Left kidney (tissue), 8 donors: Measurements from ENCODE around the gene NTN5. TPM values are rescaled to one million over a fixed set of nuclear protein-coding genes. Genes with fewer than 3 reads are reported as not detected.
"Not testable (repeated sequence)": the region's sequence is repeated elsewhere in the genome, so short reads cannot be mapped to it uniquely, and the experiment has no call there.

Experiments used
- DNase-seq: peaks from one replicate; pipeline ENCODE4 v3.0.0-alpha.2; 2013
- long read RNA-seq, 8 donors: transcript quantifications; one replicate each; lab custom pipeline, GENCODE V29; 2026
- polyA plus RNA-seq: library from polyadenylated mRNA; unstranded; fragments of 120-200 nt; gene quantifications from one replicate; pipeline ENCODE4 v1.2.1, GENCODE V29; 2013; ENCODE audit not compliant: insufficient read length

The NTN5 gene
- polyA plus RNA-seq, result 1.1 TPM
- long read RNA-seq, donor 1, result 0 reads
- long read RNA-seq, donor 2, result 0 reads
- long read RNA-seq, donor 3, result 0 reads
- long read RNA-seq, donor 4, result 0 reads
- long read RNA-seq, donor 5, result 0 reads
- long read RNA-seq, donor 6, result 0 reads
- long read RNA-seq, donor 7, result 0 reads
- long read RNA-seq, donor 8, result 0 reads

GRCh38 chr19:48672994-48673393, at the start of gene NTN5:
Gene NTN5, minus strand, starts transcription at chr19:48673017. Its CDS starts 2,031 bp downstream, at chr19:48670986.
- no peak for DNase-seq

GRCh38 chr19:48722196-48722708, 49.4 kb upstream of the NTN5 start:
- DNase-seq, result no peak

GRCh38 chr19:48720613-48721296, 47.9 kb upstream of the NTN5 start:
- DNase-seq, result peak; percentile 99

DNA sequence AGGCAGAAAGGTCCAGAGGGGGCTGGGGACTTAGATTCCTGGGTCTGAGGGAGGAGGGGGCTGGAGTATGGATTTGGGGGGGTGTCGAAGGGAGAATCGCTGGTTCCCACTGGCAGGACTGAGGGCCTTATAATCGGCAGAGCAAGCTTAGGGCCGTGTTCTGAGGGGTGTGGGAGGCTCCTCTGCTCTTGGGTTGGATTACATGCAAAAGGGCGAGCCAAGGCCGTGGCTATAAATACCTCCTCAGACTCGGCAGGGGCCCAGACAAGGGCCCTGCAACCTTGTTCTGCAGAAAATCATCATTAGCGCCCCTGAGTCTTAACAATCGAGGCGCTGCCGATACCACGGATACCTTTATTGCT, 47.4 kb upstream of the NTN5 start:
- DNase-seq, result no peak

DNA sequence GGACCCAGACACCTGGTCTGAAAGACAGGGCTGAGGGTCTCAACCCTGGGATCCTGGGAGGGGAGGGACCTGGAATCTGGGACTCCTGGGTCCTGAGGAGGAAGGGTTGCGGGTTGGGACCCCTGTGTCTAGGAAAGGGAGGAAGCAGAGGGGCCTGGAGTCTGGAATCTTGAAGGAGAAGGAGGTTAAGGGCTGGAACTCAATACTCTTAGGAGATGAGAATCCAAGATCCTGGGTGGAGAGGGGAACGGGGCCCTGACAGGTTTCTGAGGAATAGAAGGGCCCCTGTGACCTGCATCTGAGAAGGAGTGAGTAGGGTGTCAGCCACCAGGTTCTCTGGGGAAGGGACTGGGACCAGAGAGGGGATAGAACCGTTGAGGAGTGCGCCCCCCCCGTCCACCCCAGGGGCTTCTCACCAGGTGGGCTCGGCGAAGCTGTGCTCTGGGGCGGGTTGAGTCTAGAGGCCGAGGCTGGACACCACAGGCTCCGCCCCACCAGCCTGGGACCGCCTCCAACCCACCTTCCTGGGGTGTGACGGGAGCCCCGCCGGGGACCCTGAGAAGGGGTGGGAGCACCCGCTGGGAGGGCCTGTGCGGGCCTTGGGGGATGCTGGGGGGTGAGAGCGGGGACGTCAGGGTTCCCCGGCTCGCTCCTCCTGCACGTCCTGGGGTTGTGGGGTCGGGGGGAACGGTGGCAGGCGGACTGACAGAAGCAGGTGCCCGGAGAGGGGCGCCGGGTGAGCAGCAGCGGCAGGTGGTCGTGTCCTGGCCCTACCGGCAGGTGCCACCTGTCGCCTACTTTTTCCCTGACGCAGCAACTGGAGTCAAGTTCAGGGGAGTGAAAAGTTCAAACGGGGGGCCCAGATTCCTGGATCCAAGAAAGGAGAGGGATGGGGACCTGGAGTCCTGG, 46.7 kb upstream of the NTN5 start, which contains the start of gene MAMSTR:
Gene MAMSTR (minus strand): TSS at position 463 of the 909 bp plus-strand sequence. CDS start 694 bp downstream, outside the sequence.
- no peak for DNase-seq

- no peak for DNase-seq
These were observed 46.0 kb upstream of the NTN5 start for GRCh38 chr19:48718711-48719231.

DNA sequence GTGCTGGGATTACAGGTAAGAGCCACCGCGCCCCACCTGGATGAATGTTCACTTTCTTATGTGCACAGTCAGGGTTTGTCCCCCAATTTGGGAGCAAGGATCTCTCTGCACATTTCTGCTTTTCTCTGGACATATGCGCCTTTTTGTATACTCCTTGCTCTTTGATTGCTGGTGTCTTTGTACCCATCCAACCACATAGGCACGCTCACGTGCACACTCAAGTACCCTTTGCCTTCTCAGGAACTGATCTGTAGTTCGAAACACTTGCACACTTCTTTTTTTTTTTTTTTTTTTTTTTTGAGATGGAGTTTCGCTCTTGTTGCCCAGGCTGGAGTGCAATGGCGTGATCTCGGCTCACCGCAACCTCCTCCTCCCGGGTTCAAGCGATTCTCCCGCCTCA, 45.3 kb upstream of the NTN5 start:
- DNase-seq, result not testable (repeated sequence)

- no peak for DNase-seq
These were observed 43.9 kb upstream of the NTN5 start for GRCh38 chr19:48716562-48717291.

GRCh38 chr19:48715681-48716171, 42.9 kb upstream of the NTN5 start:
- no peak for DNase-seq

- no peak for DNase-seq
These were observed 42.2 kb upstream of the NTN5 start for GRCh38 chr19:48714759-48715675.

DNA sequence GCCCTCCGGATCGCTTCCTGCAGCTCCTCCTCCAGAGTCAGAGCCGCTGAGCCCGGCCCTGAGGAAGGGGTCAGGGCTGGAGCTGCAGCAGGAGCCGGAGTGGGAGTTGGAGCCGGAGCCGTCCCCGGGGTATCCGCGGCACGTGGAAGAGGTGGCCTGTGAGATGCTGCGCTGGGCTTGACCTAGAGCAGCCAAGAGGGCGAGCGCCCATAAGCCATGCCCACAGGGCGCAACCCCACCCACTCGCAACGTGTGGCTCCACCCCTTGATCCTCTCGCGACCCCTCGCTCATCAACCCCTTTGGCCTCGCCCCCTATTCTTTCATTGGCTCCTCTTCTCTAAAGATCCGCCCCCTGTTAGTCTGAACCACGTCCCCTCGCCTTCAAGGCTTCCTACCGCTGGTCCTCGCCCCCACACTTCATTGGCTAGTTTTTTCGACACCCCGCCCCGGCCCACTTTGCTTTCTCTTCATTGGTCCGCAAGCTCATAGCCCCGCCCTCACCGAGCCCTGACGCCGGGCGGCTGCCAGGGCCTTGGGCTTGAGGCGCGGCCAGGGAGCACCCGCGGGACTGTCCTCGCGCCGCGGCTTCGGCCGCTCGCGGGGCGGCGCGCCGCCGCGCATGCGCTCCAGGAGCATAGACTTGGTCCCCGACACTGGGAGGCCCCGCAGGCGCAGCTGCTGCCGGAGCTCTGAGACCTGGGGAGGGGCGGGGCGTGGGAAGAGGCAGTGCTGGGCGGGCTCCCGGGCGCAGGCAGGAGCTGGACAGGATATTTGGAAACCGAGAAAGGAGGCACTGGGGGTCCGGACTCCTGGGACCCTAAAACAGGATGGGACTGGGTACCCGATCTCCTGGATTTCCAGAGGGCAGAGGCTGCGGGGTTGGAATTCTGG, 41.3 kb upstream of the NTN5 start:
- peak; percentile 100 for DNase-seq

GRCh38 chr19:48713041-48713863, 40.4 kb upstream of the NTN5 start:
- DNase-seq, result no peak

- DNase-seq, result no peak
These were observed 38.4 kb upstream of the NTN5 start for GRCh38 chr19:48711106-48711662.

GRCh38 chr19:48708471-48708870, 35.7 kb upstream of the NTN5 start:
- no peak for DNase-seq

DNA sequence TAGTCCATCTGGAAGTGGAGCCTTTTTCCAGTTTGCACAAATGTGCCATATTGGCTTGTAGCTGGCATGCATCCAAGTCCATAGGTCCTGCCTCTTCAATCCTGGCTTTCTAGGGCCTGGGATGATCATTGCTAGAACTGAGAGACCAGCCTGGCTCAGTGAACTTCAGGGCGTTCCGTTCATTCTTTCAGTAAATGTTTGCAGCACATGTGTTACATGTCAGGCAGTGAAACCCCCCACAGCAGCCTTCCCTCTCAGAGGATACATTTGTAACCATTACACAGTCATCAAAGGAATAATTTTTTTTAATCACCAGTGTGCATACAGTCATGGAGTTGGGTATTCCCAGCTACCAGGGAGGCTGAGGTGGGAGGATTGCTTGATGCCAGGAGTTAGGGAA, 32.6 kb upstream of the NTN5 start:
- no peak for DNase-seq

DNA sequence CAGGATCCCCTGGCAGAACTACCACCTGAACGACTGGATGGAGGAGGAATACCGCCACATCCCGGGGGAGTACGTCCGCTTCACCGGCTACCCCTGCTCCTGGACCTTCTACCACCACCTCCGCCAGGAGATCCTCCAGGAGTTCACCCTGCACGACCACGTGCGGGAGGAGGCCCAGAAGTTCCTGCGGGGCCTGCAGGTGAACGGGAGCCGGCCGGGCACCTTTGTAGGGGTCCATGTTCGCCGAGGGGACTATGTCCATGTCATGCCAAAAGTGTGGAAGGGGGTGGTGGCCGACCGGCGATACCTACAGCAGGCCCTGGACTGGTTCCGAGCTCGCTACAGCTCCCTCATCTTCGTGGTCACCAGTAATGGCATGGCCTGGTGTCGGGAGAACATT, 30.5 kb upstream of the NTN5 start:
- no peak for DNase-seq

DNA sequence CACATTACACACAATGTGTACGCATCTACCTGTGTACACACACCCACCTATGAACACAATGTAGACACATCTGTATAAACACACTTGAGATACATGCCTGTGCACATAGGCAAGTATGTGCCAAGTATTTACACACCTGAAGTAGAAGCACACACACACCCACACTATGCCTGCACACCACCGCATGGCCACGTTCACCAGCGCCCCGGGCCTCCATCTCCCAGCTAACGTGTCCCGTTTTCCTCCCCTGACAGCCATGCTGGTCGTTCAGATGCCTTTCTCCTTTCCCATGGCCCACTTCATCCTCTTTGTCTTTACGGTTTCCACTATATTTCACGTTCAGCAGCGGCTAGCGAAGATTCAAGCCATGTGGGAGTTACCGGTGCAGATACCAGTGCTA, 29.9 kb upstream of the NTN5 start:
- no peak for DNase-seq

- no peak for DNase-seq
These were observed 25.2 kb upstream of the NTN5 start for GRCh38 chr19:48698046-48698445.
